ENCODE data around the gene TAF12.

- TF ChIP-seq CTCF (IDR thresholded peaks at IDR 0.05; ENCODE audit: poor library complexity, severe bottlenecking) (no peak), SMC3 (conservative IDR thresholded peaks at IDR 0.05; ENCODE audit: poor library complexity) (no peak), REST (IDR thresholded peaks at IDR 0.05; ENCODE audit: borderline replicate concordance) (no peak)
Observed at GRCh38 chr1:28571911-28572310, 71.0 kb downstream of the TAF12 start.

Measured in neural cell (in vitro differentiated cells).